ENCODE results near the gene LRP8.

DNA sequence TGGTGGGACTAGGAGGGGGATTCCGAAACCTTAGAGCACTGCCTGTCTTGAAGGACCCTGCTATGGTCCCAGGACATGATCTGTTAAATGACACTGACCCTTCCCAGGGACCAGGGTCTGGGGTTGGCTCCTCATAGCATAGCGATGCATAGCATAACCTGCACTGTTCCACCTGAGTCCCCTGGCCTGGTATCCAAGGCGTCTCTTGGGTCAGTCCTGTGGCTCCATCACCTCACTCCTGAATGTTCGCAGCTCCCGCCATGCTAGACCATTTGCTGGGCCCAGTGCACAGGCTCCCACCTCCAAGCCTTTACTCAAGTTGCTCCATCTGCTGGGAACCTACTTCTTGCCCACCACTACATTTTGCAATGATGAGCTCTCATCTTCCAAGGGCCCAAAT is 50.5 kb downstream of the LRP8 start:
- TF ChIP-seq POLR2A (IDR thresholded peaks at IDR 0.05; ENCODE audit: extremely low read depth, insufficient read length) (no peak), CTCF (IDR thresholded peaks at IDR 0.05; ENCODE audit: low read depth, low read length) (no peak)
- TF ChIP-seq, protein P1, sequence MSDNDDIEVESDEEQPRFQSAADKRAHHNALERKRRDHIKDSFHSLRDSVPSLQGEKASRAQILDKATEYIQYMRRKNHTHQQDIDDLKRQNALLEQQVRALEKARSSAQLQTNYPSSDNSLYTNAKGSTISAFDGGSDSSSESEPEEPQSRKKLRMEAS (IDR thresholded peaks at IDR 0.05; ENCODE audit: low read depth, low read length) = no peak
